ENCODE data around the gene USP26.
"Not testable (repeated sequence)": the region's sequence is repeated elsewhere in the genome, so short reads cannot be mapped to it uniquely, and the experiment has no call there.

The USP26 gene, protein sequence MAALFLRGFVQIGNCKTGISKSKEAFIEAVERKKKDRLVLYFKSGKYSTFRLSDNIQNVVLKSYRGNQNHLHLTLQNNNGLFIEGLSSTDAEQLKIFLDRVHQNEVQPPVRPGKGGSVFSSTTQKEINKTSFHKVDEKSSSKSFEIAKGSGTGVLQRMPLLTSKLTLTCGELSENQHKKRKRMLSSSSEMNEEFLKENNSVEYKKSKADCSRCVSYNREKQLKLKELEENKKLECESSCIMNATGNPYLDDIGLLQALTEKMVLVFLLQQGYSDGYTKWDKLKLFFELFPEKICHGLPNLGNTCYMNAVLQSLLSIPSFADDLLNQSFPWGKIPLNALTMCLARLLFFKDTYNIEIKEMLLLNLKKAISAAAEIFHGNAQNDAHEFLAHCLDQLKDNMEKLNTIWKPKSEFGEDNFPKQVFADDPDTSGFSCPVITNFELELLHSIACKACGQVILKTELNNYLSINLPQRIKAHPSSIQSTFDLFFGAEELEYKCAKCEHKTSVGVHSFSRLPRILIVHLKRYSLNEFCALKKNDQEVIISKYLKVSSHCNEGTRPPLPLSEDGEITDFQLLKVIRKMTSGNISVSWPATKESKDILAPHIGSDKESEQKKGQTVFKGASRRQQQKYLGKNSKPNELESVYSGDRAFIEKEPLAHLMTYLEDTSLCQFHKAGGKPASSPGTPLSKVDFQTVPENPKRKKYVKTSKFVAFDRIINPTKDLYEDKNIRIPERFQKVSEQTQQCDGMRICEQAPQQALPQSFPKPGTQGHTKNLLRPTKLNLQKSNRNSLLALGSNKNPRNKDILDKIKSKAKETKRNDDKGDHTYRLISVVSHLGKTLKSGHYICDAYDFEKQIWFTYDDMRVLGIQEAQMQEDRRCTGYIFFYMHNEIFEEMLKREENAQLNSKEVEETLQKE

DNA sequence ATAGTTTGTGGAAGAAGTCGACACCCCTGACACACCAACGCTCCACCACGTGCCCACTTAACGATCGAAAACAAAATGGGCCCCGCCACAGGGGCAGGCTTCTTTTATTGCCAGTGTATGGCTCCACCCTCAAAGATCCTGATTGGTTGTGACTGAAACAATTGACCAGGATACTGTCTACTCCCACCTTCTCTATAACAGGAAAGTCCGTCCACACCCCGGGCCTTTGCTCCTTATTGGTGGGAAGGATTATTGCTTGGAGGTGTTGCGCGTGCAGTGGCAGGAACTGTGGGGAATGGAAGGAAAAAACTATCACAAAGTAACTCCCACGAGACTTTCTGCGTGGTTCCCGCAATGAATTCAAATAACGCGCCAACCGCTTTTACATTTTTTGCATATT is at the start of gene USP26:
TSS of gene USP26 (minus strand) at position 79 of the 400 bp plus-strand sequence. CDS start 68,889 bp downstream, outside the sequence.
- DNase-seq (ENCODE audit: low read depth): no peak

DNA sequence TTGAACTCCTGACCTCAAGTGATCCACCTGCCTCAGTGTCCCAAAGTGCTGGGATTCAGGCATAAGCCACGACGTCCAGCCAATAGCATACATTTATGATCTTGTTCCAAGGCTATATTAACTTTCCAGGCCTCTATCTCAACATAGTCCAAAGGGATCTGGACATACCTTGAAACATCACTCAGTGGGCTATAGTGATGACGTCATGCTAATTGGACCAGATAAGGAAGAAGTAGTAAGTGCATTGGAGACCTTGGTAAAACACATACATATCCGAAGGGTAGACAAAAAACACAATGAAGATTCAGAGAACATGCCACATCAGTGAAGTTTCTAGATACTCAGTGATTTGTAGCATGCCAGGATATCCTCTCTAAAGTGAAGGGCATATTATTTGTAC is 37.4 kb upstream of the USP26 start:
- no peak for DNase-seq (ENCODE audit: low read depth)

DNA sequence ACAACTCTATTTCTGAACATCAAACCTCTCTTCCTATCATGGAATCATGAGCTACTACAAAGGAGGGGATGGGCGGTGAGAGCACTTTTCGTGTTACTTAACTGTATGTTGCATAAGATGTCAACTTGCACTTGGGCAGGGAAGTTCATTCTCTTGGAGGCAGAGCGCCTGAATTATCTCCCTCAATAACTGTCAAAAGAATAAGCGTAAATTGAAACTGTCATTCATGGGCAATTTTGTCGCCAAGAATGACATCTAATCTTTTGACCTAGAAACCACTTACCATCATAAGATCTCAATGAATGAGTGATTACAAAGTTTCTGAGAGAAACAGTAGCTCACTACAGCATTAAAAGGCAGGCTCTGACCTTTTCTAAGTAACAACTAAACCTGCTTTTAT is 23.5 kb upstream of the USP26 start:
- no peak for DNase-seq (ENCODE audit: low read depth)

DNA sequence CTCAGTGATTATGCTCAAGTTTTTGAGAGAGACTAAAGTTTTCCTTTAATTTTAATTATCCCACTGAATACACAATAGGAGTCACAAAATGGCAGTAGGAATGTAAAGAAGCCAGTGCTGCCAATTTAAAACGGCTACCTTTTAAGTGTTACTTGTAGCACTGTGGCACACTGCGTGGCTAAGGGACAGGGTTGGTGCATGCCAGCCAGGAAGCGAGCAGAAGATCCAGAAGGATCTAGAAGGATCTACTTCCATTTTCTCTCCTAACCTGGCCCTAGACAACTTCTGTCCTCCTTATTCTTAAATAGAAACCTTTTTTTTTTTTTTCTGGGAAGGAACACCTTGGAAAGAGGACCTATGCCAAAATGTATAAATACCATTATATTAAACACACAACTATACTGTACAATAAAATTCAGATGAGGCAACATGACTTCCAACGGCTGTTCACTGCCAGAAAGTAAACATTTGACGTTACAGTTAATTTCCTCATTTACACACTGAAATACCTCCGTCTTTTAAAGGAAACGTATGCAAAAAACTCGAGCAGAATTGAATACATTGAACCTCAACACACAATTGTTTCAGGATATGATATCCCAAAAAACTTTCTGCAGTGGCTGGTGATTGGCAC is 2.7 kb downstream of the USP26 start:
- DNase-seq (ENCODE audit: low read depth): no peak

DNA sequence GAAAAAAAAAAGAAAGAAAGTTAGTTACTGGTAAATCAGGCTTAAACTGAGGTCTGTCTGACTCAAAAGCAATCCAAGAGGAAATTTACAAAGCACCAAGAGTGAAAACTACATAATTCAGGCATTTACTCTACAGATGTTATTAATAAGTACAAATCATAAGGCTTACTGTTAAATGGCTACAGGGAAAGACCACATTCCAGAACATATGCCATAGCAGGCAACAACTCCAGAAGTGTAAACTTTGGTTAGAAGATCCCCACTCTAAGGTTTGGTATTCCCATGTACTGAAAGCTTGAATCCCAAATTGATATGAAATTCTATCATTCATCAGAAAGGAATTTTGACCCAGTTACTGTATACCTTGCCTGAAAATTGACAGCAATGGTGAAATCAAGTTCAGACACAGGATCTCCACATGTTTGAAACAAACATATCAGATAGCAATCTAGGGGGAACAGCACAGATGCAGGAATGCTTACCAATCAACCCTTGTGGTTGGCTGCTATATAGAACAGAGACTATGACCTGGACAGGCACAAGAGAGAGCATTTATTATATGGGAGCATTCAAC is 6.6 kb downstream of the USP26 start:
- no peak for DNase-seq (ENCODE audit: low read depth)

DNA sequence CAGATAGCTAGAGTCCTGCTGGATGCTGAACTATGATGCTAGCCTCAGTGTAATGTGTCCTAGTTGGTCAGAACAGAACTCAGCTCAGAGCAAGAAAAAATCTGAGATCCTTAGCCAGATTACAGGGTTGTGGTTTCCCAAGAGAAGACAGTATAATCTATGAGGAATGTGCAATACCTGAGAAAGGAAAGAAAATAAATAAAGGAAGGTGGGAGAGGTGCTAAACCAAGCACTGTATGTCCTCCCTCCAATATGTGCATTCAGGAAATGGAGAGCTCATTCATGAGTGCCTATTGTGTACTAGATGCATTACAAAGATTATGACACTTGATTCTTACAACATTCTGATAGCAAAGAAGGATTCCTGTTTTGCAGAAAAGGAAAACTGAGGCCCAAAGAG is 7.5 kb downstream of the USP26 start:
- DNase-seq (ENCODE audit: low read depth): no peak

DNA sequence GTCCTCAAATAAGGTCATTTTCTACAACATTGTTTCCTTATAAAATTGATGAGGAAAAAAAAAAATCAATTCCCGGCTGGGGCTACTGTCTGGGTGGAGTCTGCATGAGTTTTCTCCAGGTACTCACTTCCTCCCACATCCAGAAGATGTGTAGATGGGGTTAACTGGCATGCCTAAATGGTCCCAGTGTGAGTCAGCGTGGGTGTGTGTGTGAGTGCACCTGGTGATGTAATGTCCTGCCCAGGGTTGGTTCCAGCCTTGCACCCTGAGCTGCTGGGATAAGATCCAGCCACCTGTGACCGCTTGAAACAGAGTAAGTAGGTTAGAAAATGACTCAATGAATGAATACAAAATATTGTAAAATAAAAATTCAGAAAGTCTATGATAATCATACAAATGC is 11.1 kb downstream of the USP26 start:
- DNase-seq (ENCODE audit: low read depth): no peak

DNA sequence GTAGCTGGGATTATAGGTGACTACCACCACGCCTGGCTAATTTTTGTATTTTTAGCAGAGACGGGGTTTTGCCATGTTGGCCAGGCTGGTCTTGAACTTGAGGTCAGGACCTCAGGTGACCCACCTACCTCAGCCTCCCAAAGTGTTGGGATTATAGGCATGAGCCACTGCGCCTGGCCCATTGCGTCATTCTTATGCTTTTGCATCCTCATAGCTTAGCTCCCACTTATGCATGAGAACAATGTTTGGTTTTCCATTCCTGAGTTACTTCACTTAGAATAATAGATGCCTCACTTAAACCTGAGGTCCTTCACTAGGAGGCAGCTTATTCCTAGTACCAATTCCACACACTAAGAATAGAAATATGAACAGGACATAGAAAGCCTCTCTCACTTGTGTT is 11.9 kb downstream of the USP26 start:
- DNase-seq (ENCODE audit: low read depth): not testable (repeated sequence)

DNA sequence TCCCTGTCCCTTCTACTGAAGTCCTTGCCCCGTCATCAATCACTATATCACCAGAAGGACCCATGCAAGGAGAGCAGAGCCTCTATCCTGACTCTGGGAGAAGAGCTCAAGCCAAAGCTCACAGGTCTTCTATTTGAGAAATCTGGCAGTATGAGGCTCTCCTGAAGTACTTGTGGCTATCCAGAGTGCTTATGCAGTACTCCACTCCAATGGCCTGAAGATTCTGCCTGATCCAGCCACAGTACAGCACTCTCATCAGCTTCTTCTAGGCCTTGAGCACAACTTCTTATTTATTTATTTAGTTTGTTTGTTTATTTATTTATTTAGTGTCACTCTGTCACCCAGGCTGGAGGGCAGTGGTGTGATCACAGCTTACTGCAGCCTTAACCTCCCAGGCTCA is 13.0 kb downstream of the USP26 start:
- no peak for DNase-seq (ENCODE audit: low read depth)

DNA sequence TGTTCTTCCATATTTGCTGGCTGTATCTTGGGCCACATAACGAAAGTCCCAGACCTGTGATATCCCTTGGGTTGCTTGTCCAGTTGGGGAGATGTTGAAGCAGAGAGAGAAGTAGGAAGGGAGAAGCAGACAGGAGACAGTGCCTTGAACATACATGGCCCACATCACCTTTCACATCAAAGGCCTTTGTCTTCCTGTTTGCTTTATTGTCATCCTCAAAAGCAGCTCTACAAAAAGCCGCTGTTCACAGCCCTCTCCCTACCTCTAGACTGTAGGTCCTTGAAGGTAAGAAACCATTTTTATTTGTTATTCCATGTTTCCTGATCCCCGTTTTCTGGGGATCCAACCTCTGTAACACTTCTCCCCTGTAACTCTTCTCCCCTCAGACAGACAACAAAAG is 14.9 kb downstream of the USP26 start:
- no peak for DNase-seq (ENCODE audit: low read depth)

DNA sequence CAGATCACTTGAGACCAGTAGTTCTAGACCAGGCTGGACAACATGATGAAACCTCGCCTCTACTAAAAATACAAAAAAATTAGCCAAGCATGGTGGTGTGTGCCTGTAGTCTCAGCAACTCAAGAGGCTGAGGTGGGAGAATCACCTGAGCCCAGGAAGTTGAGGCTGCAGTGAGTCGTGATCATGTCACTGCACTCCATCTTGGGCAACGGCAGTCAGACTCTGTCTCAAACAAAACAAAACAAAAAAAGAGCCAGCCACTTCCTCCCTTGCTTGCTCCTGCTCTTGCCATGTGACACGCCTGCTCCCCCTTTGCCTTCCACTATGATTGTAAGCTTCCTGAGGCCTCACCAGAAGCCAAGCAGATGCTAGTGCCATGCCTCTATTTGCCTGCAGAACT is 19.1 kb downstream of the USP26 start:
- DNase-seq (ENCODE audit: low read depth): not testable (repeated sequence)

DNA sequence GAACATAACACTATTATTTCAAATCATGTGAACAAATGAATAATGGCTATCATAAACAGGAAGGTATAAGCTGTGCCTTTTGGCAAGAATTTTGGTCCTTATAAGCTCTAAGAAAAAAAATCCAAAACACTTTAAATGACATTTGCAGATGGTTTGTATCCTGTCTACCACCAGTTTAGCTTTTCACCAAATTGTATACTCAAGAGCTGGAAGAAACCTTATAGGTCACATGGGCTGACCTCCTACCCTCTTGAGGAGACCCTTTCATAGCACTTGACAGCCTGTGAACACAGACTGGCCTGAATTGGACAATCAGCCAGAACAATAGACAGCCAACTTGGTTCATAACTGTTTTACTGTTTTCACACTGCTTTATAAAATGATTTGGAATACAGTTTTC is 24.3 kb downstream of the USP26 start:
- DNase-seq (ENCODE audit: low read depth): no peak

DNA sequence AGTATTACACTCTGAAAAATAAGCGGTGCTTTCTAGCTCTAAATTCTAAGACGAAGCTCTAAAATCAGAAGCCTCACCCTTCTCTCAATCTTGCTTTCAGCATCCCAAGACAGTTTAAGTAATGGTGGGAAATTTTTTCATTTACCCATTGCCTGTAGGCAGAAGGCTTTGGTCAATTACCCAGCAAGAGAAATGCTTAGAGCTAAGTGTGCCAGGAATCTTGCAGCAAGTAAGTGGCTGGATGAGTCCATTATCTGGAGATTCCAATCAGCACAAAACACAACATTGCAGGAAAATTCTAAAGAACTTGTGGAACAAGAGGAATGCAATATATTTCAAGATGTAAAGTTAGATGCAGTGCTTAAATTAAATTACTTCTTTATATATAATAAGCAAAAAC is 28.4 kb downstream of the USP26 start:
- no peak for DNase-seq (ENCODE audit: low read depth)

DNA sequence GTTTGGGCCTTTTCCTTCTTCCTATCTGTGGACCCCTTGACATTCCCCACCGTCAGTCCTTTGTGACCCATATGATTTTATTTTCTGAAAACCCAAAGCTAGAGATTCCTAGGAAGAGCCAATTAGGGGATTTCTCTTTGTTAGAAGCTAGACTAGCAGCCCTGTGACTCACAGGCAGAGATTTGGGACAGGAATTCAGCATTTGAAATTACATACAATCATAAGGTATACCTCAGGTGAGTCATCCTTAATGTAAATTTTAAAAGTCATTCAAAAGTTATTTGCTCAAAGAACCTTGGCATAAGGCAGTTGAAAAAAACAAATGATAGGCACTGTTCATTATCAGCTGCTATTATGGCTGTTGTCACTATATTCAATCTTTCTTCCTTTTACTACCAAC is 40.6 kb downstream of the USP26 start:
- no peak for DNase-seq (ENCODE audit: low read depth)

DNA sequence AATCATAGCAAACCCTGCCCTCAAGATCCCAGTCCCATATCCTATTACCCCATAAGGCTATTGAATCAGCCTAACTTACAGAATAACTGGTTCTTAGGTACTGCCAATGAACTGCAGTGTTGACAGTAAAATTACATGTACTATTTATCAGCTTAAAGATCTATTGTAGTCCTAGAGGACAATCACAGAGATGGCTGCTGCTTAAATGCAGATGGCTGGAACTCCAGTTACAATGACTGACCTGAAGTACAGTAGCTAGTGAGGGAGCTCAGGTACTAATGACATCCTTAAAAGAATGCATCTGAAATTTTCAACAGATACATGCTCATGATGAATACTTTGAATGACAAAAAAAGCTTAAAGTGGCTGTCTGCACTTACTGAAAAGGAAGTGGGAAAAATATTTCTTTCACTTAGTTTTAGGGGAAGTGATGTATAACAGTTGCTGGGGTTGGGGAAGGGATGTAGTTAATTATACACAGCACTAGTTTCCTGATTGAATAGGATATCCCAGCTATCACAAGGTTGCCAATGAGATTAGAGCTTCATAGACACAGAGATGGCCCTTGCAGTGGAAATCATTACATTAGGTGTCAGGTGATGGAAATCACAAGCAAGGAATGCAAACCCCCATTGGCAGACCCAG is 42.0 kb downstream of the USP26 start:
- DNase-seq (ENCODE audit: low read depth): no peak

DNA sequence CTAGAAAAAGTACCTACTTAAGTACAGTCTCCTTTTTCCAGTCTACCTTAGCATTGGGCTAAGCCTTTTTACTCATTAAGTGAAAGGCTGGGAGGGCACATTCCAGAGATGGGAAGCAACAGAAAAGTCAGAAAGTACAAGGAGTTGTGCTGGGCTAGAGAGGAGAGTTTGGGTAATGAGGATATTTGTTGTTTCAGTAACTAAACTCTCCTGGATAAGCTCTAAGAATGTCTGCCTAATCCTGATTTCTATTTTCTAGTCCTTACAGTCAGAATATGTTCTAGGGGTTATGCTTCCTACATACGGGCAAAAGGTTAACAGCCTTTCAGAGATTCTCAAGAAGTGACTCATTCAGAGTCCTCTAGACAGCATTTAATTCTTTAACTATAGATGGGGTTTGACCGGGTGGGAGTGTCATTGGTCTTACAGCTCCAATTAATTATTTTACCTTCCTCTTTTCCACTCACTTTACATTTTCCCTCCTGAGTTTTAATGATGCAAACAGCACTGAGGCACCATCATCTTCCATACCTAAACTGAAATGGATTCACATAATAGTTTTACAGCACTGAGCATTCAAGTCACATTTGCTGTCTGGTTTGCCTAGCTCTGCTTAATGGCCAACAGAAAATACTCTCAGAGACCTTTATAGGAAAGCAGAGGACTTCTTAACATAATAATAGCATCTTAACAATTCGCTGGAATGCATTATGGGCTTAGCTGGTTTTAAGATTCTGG is 42.9 kb downstream of the USP26 start:
- no peak for DNase-seq (ENCODE audit: low read depth)

DNA sequence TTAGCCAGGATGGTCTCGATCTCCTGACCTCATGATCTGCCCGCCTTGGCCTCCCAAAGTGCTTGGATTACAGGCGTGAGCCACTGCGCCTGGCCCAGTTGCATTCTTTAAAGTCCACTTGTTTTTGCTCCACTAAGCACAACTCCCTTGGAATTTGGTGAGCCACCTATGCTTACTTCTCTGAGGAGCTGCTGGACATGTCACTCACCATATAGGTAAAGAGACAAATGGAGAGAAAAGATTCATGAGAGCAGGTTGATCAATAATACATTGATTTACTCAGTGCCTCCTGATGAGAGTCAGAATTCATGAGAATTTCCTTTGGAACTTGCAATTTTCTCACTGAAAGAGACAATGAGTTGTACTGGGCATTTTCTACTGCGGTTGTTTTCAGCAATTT is 48.2 kb downstream of the USP26 start:
- no peak for DNase-seq (ENCODE audit: low read depth)

DNA sequence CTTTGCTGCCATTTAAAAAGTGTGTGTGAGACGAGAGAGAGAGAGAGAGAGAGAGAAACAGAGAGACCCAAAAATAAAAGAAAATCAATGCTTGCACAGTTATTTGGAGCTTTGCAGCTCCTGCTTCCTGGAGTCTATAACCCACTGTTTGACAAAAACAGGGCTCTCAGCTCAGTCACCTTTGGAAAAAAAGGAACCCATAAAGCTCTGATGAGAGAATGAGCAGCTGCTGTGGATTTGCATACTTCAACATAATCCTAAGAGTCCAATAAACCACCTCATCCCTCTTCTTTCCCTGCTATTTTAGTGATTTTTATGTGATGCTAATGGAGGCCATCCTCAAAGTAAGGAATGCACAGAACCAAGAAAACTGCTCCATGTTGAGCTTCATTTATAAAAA is 50.3 kb downstream of the USP26 start:
- no peak for DNase-seq (ENCODE audit: low read depth)

DNA sequence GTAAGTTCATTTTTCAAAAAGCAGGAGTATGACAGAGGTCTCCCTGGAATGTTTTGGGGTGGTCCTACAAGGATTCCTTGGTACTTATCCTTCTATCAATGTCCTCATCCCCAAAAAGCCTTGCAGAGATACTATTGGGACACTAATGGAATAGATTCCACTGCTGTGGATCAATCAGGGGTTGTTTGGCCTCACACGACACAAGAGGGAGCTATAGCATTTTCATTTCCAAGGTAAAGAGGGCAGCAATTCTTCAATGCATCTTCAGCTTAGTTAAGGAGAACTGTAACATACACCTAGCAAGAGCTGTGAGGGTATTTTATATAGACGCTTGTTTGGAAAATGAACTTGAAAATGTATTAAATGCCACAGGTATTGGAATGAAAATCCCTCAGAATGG is 50.9 kb downstream of the USP26 start:
- no peak for DNase-seq (ENCODE audit: low read depth)

DNA sequence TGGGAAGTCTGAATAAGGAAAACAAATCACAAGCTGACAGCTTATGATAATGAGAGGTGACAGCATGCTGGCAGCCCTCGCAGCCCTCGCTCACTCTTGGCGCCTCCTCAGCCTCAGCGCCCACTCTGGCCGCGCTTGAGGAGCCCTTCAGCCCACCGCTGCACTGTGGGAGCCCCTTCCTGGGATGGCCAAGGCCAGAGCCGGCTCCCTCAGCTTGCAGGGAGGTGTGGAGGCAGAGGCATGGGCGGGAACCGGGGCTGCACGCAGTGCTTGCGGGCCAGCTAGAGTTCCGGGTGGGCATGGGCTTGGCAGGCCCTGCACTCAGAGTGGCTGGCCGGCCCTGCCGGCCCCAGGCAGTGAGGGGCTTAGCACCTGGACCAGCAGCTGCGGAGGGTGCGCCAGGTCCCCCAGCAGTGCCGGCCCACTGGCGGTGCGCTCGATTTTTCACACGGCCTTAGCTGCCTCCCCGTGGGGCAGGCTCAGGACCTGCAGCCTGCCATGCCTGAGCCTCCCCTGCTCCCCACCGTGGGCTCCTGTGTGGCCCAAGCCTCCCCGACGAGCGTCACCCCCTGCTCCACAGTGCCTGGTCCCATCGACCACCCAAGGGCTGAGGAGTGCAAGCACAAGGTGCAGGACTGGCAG is 52.6 kb downstream of the USP26 start:
- not testable (repeated sequence) for DNase-seq (ENCODE audit: low read depth)

DNA sequence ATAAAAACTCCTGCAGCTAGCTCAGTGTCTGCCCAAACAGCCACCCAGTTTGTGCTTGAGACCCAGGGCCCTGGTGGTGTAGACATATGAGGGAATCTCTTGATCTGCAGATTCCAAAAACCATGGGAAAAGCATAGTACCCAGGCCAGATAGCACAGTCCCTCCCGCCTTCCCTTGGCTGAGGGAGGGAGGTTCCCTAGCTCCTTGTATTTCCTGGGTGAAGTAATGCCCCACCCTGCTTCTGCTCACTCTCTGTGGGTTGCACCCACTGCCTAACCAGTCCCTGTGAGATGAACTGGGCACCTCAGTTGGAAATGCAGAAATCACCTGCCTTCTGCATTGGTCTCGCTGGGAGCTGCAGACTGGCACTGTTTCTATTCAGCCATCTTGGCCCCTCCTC is 54.6 kb downstream of the USP26 start:
- no peak for DNase-seq (ENCODE audit: low read depth)
